PFSK-1 (cell line): ENCODE data around the gene DLGAP4.

Experiments used
- FOXP2 ChIP-seq: optimal IDR thresholded peaks from 2 replicates; pipeline ENCODE3; 2011; ENCODE audit warnings: borderline replicate concordance, control low read depth, inconsistent platforms; ENCODE audit not compliant: insufficient read depth; ENCODE audit errors: extremely low read length, extremely low read depth
- POLR2AphosphoS5 ChIP-seq: IDR thresholded peaks from 2 replicates; pipeline ENCODE4 v1.6.1; 2012; ENCODE audit warnings: low read depth, mild to moderate bottlenecking, control low read depth, low read length, moderate library complexity
- REST ChIP-seq, 2 experiments: IDR thresholded peaks; 2 replicates each; pipeline versions ENCODE4 v1.6.1 to v1.8.0; 2011 to 2012; ENCODE audit warnings: low read depth in 2 of 2, low read length in 2 of 2, control low read depth in 1 of 2, inconsistent platforms in 1 of 2, mild to moderate bottlenecking in 1 of 2, moderate library complexity in 1 of 2; ENCODE audit not compliant: insufficient read depth in 1 of 2
- SIN3A ChIP-seq: IDR thresholded peaks from 2 replicates; pipeline ENCODE4 v1.6.1; 2012; ENCODE audit warnings: mild to moderate bottlenecking, low read length, moderate library complexity, borderline replicate concordance; ENCODE audit not compliant: insufficient read depth
- TAF1 ChIP-seq: IDR thresholded peaks from 2 replicates; pipeline ENCODE4 v1.6.1; 2012; ENCODE audit warnings: low read length, control low read depth, borderline replicate concordance; ENCODE audit not compliant: insufficient read depth

Gene DLGAP4

GRCh38 chr20:36555248-36555647 lies 249.1 kb downstream of the DLGAP4 start:
- no peak for TF ChIP-seq POLR2AphosphoS5
- TF ChIP-seq TAF1, result no peak
- no peak for TF ChIP-seq SIN3A
- TF ChIP-seq REST (IDR thresholded peaks at IDR 0.05; ENCODE audit: insufficient read depth in 1 of 2, low read depth in 2 of 2, low read length in 2 of 2), result no peak
- no peak for TF ChIP-seq FOXP2

- TF ChIP-seq REST (IDR thresholded peaks at IDR 0.05; ENCODE audit: insufficient read depth in 1 of 2, low read depth in 2 of 2, low read length in 2 of 2) (no peak), FOXP2 (no peak), SIN3A (no peak), POLR2AphosphoS5 (no peak), TAF1 (no peak)
Observed at GRCh38 chr20:36562724-36563123, 256.6 kb downstream of the DLGAP4 start.

GRCh38 chr20:36563374-36563773 lies 257.2 kb downstream of the DLGAP4 start:
- TF ChIP-seq SIN3A (no peak), POLR2AphosphoS5 (no peak), FOXP2 (no peak), REST (IDR thresholded peaks at IDR 0.05; ENCODE audit: insufficient read depth in 1 of 2, low read depth in 2 of 2, low read length in 2 of 2) (no peak), TAF1 (no peak)

- no peak for TF ChIP-seq SIN3A
- TF ChIP-seq TAF1, result no peak
- no peak for TF ChIP-seq FOXP2
- no peak for TF ChIP-seq POLR2AphosphoS5
- TF ChIP-seq REST (IDR thresholded peaks at IDR 0.05; ENCODE audit: insufficient read depth in 1 of 2, low read depth in 2 of 2, low read length in 2 of 2), result no peak
Observed at GRCh38 chr20:36565520-36565919, 259.4 kb downstream of the DLGAP4 start.
